GM12874 (cell line): Measurements from ENCODE around the gene LTBR.

Experiments used
- CTCF ChIP-seq: IDR thresholded peaks from 2 replicates; pipeline ENCODE4 v1.5.1; 2011; ENCODE audit warnings: low read depth, mild to moderate bottlenecking, control low read depth, low read length, moderate library complexity; ENCODE audit not compliant: insufficient read depth

LTBR gene

GRCh38 chr12:6354495-6355393 is 29.2 kb upstream of the LTBR start:
- no peak for TF ChIP-seq CTCF

GRCh38 chr12:6355491-6356373 is 28.2 kb upstream of the LTBR start:
- no peak for TF ChIP-seq CTCF

GRCh38 chr12:6356374-6356820 is 27.6 kb upstream of the LTBR start:
- no peak for TF ChIP-seq CTCF

GRCh38 chr12:6358881-6359280 is 25.1 kb upstream of the LTBR start:
- TF ChIP-seq CTCF, result no peak

GRCh38 chr12:6360080-6360571 is 23.8 kb upstream of the LTBR start:
- TF ChIP-seq CTCF, result no peak

- no peak for TF ChIP-seq CTCF
These were observed 23.1 kb upstream of the LTBR start for GRCh38 chr12:6360578-6361490.
